Testis (tissue), 3 donors: ENCODE measurements around the gene BEND5. TPM values are rescaled to one million over a fixed set of nuclear protein-coding genes. Genes with fewer than 3 reads are reported as not detected.
A peak's percentile ranks its signal among the peaks of the same experiment; 100 is the strongest.

Experiments
- DNase-seq: peaks from one replicate; pipeline ENCODE4 v3.0.0-alpha.2; 2019
- H3K27ac ChIP-seq, 2 donors: fragments of 200-600 bp; sonication (generic); one replicate each; pipeline ENCODE4 v1.5.1; 2019
- H3K27me3 ChIP-seq: fragments of 200-600 bp; sonication (generic); one replicate; pipeline ENCODE4 v1.5.1; 2019
- H3K36me3 ChIP-seq: fragments of 200-600 bp; sonication (generic); one replicate; pipeline ENCODE4 v1.5.1; 2017; ENCODE audit warnings: low read depth; ENCODE audit errors: missing control alignments
- H3K4me1 ChIP-seq: fragments of 200-600 bp; sonication (generic); one replicate; pipeline ENCODE4 v1.5.1; 2019
- H3K4me3 ChIP-seq, 2 donors: fragments of 200-600 bp; sonication (generic); one replicate each; pipeline ENCODE4 v1.5.1; 2017 to 2019
- H3K9me3 ChIP-seq: fragments of 200-600 bp; sonication (generic); one replicate; pipeline ENCODE4 v1.5.1; 2017
- POLR2A ChIP-seq: fragments of 450-650 bp; IDR thresholded peaks from one replicate; pipeline ENCODE4 v1.6.1; 2017; ENCODE audit warnings: antibody characterized with exemption, mild to moderate bottlenecking, moderate library complexity
- WGBS, 2 donors: methylation state at CpG; one replicate each; pipeline ENCODE4 v1.1.5; 2018; 5-methylcytosine and 5-hydroxymethylcytosine counted together
- intact Hi-C: fragments of 100-400 bp; cut with DNase I; formaldehyde crosslinking; loops from one replicate; pipeline ENCODE4 v1.15.1; 2023; ENCODE audit warnings: low total_unique reads
- polyA plus RNA-seq: library from polyadenylated mRNA; stranded (reverse); fragments of 350-450 nt; fragmentation: Illumina TruSeq; extraction: RNeasy Lipid Tissue Mini Kit (QIAGEN cat#74804); gene quantifications from one replicate; pipeline ENCODE4 v1.2.3, GENCODE V29; 2014; ENCODE audit warnings: low read depth, low replicate concordance; ENCODE audit not compliant: insufficient read depth
- total RNA-seq, 2 donors: library from RNA; depleted of rRNA; stranded (reverse); fragments of >200 nt; gene quantifications; one replicate each; pipeline ENCODE4 v1.2.3, GENCODE V29; 2016
- TF ChIP-seq, protein P1 (sequence below), 3 experiments: fragments of 450-650 bp in 2 of 3; fragments of 200-600 bp in 1 of 3; sonication (generic) in 1 of 3; IDR thresholded peaks; one replicate each; pipeline ENCODE4 v1.5.1; 2016 to 2019; ENCODE audit warnings: antibody characterized with exemption in 3 of 3, mild to moderate bottlenecking in 2 of 3, moderate library complexity in 1 of 3

BEND5 gene
- total and polyA plus RNA-seq, 3 donors from 2014 or later, result 5.8 to 7.1 (median 6.4) TPM

GRCh38 chr1:48688102-48688760 lies 88.5 kb downstream of the BEND5 start:
- Histone ChIP-seq H3K27ac (no peak overlapping the region), H3K27me3 (no peaks in the 10 kb centered on the region), H3K9me3 (no peaks in the 10 kb centered on the region), H3K36me3 (no peaks in the 10 kb centered on the region), H3K4me3 (no peak overlapping the region), H3K4me1 (no peaks in the 10 kb centered on the region)
- intact Hi-C loops, result no loop called here
- no peak for TF ChIP-seq POLR2A
- TF ChIP-seq, protein P1, sequence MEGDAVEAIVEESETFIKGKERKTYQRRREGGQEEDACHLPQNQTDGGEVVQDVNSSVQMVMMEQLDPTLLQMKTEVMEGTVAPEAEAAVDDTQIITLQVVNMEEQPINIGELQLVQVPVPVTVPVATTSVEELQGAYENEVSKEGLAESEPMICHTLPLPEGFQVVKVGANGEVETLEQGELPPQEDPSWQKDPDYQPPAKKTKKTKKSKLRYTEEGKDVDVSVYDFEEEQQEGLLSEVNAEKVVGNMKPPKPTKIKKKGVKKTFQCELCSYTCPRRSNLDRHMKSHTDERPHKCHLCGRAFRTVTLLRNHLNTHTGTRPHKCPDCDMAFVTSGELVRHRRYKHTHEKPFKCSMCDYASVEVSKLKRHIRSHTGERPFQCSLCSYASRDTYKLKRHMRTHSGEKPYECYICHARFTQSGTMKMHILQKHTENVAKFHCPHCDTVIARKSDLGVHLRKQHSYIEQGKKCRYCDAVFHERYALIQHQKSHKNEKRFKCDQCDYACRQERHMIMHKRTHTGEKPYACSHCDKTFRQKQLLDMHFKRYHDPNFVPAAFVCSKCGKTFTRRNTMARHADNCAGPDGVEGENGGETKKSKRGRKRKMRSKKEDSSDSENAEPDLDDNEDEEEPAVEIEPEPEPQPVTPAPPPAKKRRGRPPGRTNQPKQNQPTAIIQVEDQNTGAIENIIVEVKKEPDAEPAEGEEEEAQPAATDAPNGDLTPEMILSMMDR (IDR thresholded peaks at IDR 0.05), result peak in 2 of 3 experiments; percentile 18 to 37
- 68 to 72% methylated on average over 3 of the region's 3 CpGs for WGBS, 2 donors
- no peak for DNase-seq

- intact Hi-C loops, result no loop called here
- H3K9me3 ChIP-seq, result no peaks in the 10 kb centered on the region
- no peaks in the 10 kb centered on the region for H3K36me3 ChIP-seq
- H3K4me3 ChIP-seq, result no peak overlapping the region
- H3K27ac ChIP-seq, result no peak overlapping the region
- H3K27me3 ChIP-seq, result no peaks in the 10 kb centered on the region
- TF ChIP-seq, protein P1 (IDR thresholded peaks at IDR 0.05), result no peak
- no peak for TF ChIP-seq POLR2A
- 59 to 62% methylated on average over 11 to 13 of the region's 13 CpGs for WGBS, 2 donors
- no peak for DNase-seq
- H3K4me1 ChIP-seq, result no peaks in the 10 kb centered on the region
Observed at GRCh38 chr1:48687282-48688045, 89.2 kb downstream of the BEND5 start.

DNA sequence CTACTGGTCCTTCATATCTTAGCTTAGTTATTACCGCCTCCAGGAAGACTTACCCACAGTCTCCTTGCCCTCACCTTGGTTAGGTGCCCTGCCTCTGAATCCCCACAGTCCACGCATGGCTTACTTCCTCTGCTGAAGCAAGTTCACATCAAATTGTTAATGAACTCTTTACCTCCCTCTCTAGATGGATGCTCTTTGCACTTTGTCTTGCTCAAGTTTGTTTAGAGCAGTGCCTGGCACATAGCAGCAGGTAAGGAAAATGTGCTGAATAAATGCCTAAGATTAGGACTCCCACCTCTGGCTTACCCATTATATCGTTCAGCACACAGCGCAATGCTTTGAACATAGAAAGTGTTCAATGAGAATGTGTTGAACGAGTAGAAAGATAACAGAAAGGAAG lies 90.5 kb downstream of the BEND5 start:
- no peaks in the 10 kb centered on the region for H3K27me3 ChIP-seq
- H3K27ac ChIP-seq, result no peak overlapping the region
- H3K4me1 ChIP-seq, result no peaks in the 10 kb centered on the region
- intact Hi-C loops, result no loop called here
- WGBS, 2 donors, result 92 to 94% methylated on average over 5 of the region's 5 CpGs
- H3K4me3 ChIP-seq, result no peak overlapping the region
- no peak for TF ChIP-seq POLR2A
- TF ChIP-seq, protein P1 (IDR thresholded peaks at IDR 0.05), result no peak
- no peaks in the 10 kb centered on the region for H3K36me3 ChIP-seq
- DNase-seq, result no peak
- H3K9me3 ChIP-seq, result no peaks in the 10 kb centered on the region

GRCh38 chr1:48684381-48684780 lies 92.3 kb downstream of the BEND5 start:
- Histone ChIP-seq H3K4me3 (no peak overlapping the region), H3K27me3 (no peaks in the 10 kb centered on the region)
- intact Hi-C loops, result no loop called here

More at GRCh38 chr1:48684381-48684780, 92.3 kb downstream of the BEND5 start:
- 93 to 96% methylated on average over 4 of the region's 4 CpGs for WGBS, 2 donors
- H3K4me1 ChIP-seq, result no peaks in the 10 kb centered on the region
- H3K27ac ChIP-seq, result no peak overlapping the region
- H3K36me3 ChIP-seq, result no peaks in the 10 kb centered on the region
- H3K9me3 ChIP-seq, result no peaks in the 10 kb centered on the region
- no peak for DNase-seq
- TF ChIP-seq, protein P1 (IDR thresholded peaks at IDR 0.05), result no peak
- TF ChIP-seq POLR2A, result no peak
